Stomach smooth muscle (tissue), 2 donors: ENCODE data around the gene GJD3.

ENCODE experiments used
- H3K27ac ChIP-seq: one replicate; pipeline ENCODE4 v1.7.0; 2013; ENCODE audit warnings: mild to moderate bottlenecking, low read length, inconsistent platforms
- H3K27me3 ChIP-seq, 2 donors: one replicate each; pipeline ENCODE4 v1.7.0; 2013; ENCODE audit warnings: low read length in 2 of 2; ENCODE audit not compliant: insufficient read depth in 2 of 2, control insufficient read depth in 1 of 2
- H3K36me3 ChIP-seq, 2 donors: one replicate each; pipeline ENCODE4 v1.7.0; 2013; ENCODE audit warnings: low read length in 2 of 2; ENCODE audit not compliant: control insufficient read depth in 2 of 2, insufficient read depth in 2 of 2
- H3K4me1 ChIP-seq: one replicate; pipeline ENCODE4 v1.7.0; 2013; ENCODE audit warnings: low read length; ENCODE audit not compliant: control insufficient read depth, insufficient read depth
- H3K4me3 ChIP-seq, 2 donors: one replicate each; pipeline ENCODE4 v1.7.0; 2013; ENCODE audit warnings: low read length in 2 of 2
- H3K9ac ChIP-seq, 2 donors: one replicate each; pipeline ENCODE4 v1.7.0; 2013; ENCODE audit warnings: low read length in 2 of 2, mild to moderate bottlenecking in 1 of 2
- H3K9me3 ChIP-seq, 2 donors: one replicate each; pipeline ENCODE4 v1.7.0; 2013; ENCODE audit warnings: low read length in 2 of 2; ENCODE audit not compliant: control insufficient read depth in 2 of 2
- donor health status: healthy.
- donor health status: Pancreatic carcinoma.

Gene GJD3

GRCh38 chr17:40351359-40352236 lies 12.9 kb downstream of the GJD3 start:
- no peak overlapping the region for H3K9ac ChIP-seq
- H3K36me3 ChIP-seq, result peaks cover 25 to 34% of the 10 kb centered on the region in 2 donors
- no peaks in the 10 kb centered on the region for H3K9me3 ChIP-seq
- H3K27me3 ChIP-seq, result no peaks in the 10 kb centered on the region
- H3K27ac ChIP-seq, result no peak overlapping the region
- H3K4me3 ChIP-seq, result no peak overlapping the region
- H3K4me1 ChIP-seq, result peaks cover 71% of the 10 kb centered on the region

GRCh38 chr17:40350689-40351358 lies 13.7 kb downstream of the GJD3 start:
- H3K27ac ChIP-seq, result peak overlapping the region; percentile 37
- H3K36me3 ChIP-seq, result peaks cover 25 to 32% of the 10 kb centered on the region in 2 donors
- H3K4me3 ChIP-seq, result no peak overlapping the region
- H3K9ac ChIP-seq, result no peak overlapping the region
- no peaks in the 10 kb centered on the region for H3K9me3 ChIP-seq
- H3K27me3 ChIP-seq, result no peaks in the 10 kb centered on the region
- peaks cover 78% of the 10 kb centered on the region for H3K4me1 ChIP-seq

- Histone ChIP-seq H3K36me3 (peaks cover 21 to 27% of the 10 kb centered on the region in 2 donors), H3K4me1 (peaks cover 78% of the 10 kb centered on the region), H3K27ac (peak overlapping the region; percentile 60), H3K9me3 (no peaks in the 10 kb centered on the region), H3K9ac (no peak overlapping the region), H3K4me3 (peak overlapping the region in 1 of 2 donors; percentile 35), H3K27me3 (no peaks in the 10 kb centered on the region)
Measured at GRCh38 chr17:40349895-40350688, 14.4 kb downstream of the GJD3 start.

GRCh38 chr17:40349477-40349894 lies 15.1 kb downstream of the GJD3 start:
- Histone ChIP-seq H3K4me1 (peaks cover 78% of the 10 kb centered on the region), H3K4me3 (peak overlapping the region; percentile 14 to 47), H3K27me3 (no peaks in the 10 kb centered on the region), H3K9me3 (no peaks in the 10 kb centered on the region), H3K9ac (peak overlapping the region in 1 of 2 donors; percentile 34), H3K36me3 (peaks cover 17 to 27% of the 10 kb centered on the region in 2 donors), H3K27ac (peak overlapping the region; percentile 60)

- Histone ChIP-seq H3K4me1 (peaks cover 81% of the 10 kb centered on the region), H3K36me3 (peaks cover 16 to 27% of the 10 kb centered on the region in 2 donors), H3K27ac (peak overlapping the region; percentile 71), H3K4me3 (peak overlapping the region; percentile 33 to 49), H3K9me3 (no peaks in the 10 kb centered on the region), H3K9ac (peak overlapping the region; percentile 34 to 36), H3K27me3 (no peaks in the 10 kb centered on the region)
Measured at GRCh38 chr17:40348562-40349476, 15.7 kb downstream of the GJD3 start.

- Histone ChIP-seq H3K9ac (peak overlapping the region in 1 of 2 donors; percentile 29), H3K9me3 (no peaks in the 10 kb centered on the region), H3K36me3 (peaks cover 16 to 24% of the 10 kb centered on the region in 2 donors), H3K27me3 (no peaks in the 10 kb centered on the region), H3K4me3 (peak overlapping the region; percentile 33 to 49), H3K27ac (peak overlapping the region; percentile 71), H3K4me1 (peaks cover 88% of the 10 kb centered on the region)
Measured at GRCh38 chr17:40348136-40348504, 16.4 kb downstream of the GJD3 start.

GRCh38 chr17:40347319-40348135 lies 17.0 kb downstream of the GJD3 start:
- Histone ChIP-seq H3K4me3 (peak overlapping the region; percentile 49 to 51), H3K9ac (peak overlapping the region; percentile 29 to 47), H3K9me3 (no peaks in the 10 kb centered on the region), H3K4me1 (peaks cover 93% of the 10 kb centered on the region), H3K27ac (peak overlapping the region; percentile 71), H3K27me3 (no peaks in the 10 kb centered on the region), H3K36me3 (peaks cover 16 to 19% of the 10 kb centered on the region in 2 donors)

- peak overlapping the region; percentile 71 for H3K27ac ChIP-seq
- H3K4me1 ChIP-seq, result peaks cover 86% of the 10 kb centered on the region
- peak overlapping the region in 1 of 2 donors; percentile 27 for H3K9ac ChIP-seq
- H3K4me3 ChIP-seq, result peak overlapping the region; percentile 49 to 51
- H3K9me3 ChIP-seq, result no peaks in the 10 kb centered on the region
- peaks cover 8 to 11% of the 10 kb centered on the region in 2 donors for H3K36me3 ChIP-seq
- H3K27me3 ChIP-seq, result no peaks in the 10 kb centered on the region
Measured at GRCh38 chr17:40346765-40347158, 17.8 kb downstream of the GJD3 start.

- Histone ChIP-seq H3K4me1 (peaks cover 83% of the 10 kb centered on the region), H3K27me3 (no peaks in the 10 kb centered on the region), H3K27ac (peak overlapping the region; percentile 71), H3K9ac (peak overlapping the region; percentile 68 to 82), H3K4me3 (peak overlapping the region; percentile 85 to 86), H3K9me3 (no peaks in the 10 kb centered on the region), H3K36me3 (peaks cover 8 to 11% of the 10 kb centered on the region in 2 donors)
Measured at GRCh38 chr17:40345994-40346764, 18.4 kb downstream of the GJD3 start.
